Upper lobe of left lung (tissue), 4 donors: Measurements from ENCODE around the gene FDCSP.
"Not testable (repeated sequence)": the region's sequence is repeated elsewhere in the genome, so short reads cannot be mapped to it uniquely, and the experiment has no call there.

Experiments used
- EP300 ChIP-seq, 4 donors: sonication (generic); formaldehyde crosslinking; IDR thresholded peaks; one replicate each; pipeline ENCODE4 v1.5.1; 2017; ENCODE audit warnings: antibody characterized with exemption in 4 of 4, control low read depth in 2 of 4
- POLR2A ChIP-seq, 4 donors: fragments of 450-650 bp; IDR thresholded peaks; one replicate each; pipeline ENCODE4 v1.5.1; 2016 to 2017; ENCODE audit warnings: antibody characterized with exemption in 4 of 4, mild to moderate bottlenecking in 2 of 4
- TF ChIP-seq, protein P1 (sequence below), 6 experiments: fragments of 450-650 bp in 4 of 6; fragments of 200-600 bp in 2 of 6; sonication (generic) in 2 of 6; IDR thresholded peaks; one replicate each; pipeline ENCODE4 v1.5.1; 2016 to 2019; ENCODE audit warnings: antibody characterized with exemption in 6 of 6

DNA sequence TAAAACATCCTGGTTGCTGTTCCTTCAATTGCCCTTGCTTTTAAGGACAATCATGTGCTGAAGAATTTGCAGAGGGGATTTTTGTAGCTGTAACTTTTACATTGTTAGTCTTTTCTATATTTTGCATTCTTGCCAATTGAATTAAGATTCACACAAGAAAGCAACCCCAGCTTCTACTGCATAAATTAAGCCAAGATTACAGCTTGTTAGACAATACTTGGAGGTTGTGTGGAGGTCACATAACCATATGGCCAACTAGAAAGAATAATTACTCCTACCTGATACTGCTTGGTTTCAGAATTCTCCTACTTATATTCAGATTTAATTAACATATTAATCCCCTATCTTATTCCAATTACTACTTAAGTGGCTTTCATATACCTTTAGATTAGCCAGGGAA lies 4.1 kb upstream of the FDCSP start:
- TF ChIP-seq EP300, POLR2A (IDR thresholded peaks at IDR 0.05): not testable (repeated sequence)
- TF ChIP-seq, protein P1, sequence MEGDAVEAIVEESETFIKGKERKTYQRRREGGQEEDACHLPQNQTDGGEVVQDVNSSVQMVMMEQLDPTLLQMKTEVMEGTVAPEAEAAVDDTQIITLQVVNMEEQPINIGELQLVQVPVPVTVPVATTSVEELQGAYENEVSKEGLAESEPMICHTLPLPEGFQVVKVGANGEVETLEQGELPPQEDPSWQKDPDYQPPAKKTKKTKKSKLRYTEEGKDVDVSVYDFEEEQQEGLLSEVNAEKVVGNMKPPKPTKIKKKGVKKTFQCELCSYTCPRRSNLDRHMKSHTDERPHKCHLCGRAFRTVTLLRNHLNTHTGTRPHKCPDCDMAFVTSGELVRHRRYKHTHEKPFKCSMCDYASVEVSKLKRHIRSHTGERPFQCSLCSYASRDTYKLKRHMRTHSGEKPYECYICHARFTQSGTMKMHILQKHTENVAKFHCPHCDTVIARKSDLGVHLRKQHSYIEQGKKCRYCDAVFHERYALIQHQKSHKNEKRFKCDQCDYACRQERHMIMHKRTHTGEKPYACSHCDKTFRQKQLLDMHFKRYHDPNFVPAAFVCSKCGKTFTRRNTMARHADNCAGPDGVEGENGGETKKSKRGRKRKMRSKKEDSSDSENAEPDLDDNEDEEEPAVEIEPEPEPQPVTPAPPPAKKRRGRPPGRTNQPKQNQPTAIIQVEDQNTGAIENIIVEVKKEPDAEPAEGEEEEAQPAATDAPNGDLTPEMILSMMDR (IDR thresholded peaks at IDR 0.05) = not testable (repeated sequence)
